VCaP (cell line): ENCODE data around the gene CCDC174.
A peak's percentile ranks its signal among the peaks of the same experiment; 100 is the strongest.

ENCODE experiments used
- H3K27ac ChIP-seq: fragments of 450-650 bp; 2 replicates; pipeline ENCODE4 v1.5.1; 2017
- CTCF ChIP-seq: fragments of 450-650 bp; conservative IDR thresholded peaks from 2 replicates; pipeline ENCODE4 v1.5.1; 2017; ENCODE audit warnings: mild to moderate bottlenecking, moderate library complexity

The CCDC174 gene

GRCh38 chr3:14646131-14646573 lies 5.4 kb upstream of the CCDC174 start:
- TF ChIP-seq CTCF = no peak
- no peak overlapping the region for H3K27ac ChIP-seq

- H3K27ac ChIP-seq = peak overlapping the region; percentile 91; the same call in 1 of the 2 replicates
- no peak for TF ChIP-seq CTCF
Observed at GRCh38 chr3:14646589-14647413, 4.8 kb upstream of the CCDC174 start.

GRCh38 chr3:14647976-14648955 lies 3.3 kb upstream of the CCDC174 start:
- no peak for TF ChIP-seq CTCF
- H3K27ac ChIP-seq = peak overlapping the region; percentile 91

GRCh38 chr3:14649466-14649865 lies 2.1 kb upstream of the CCDC174 start:
- no peak for TF ChIP-seq CTCF
- H3K27ac ChIP-seq = peak overlapping the region; percentile 91

- no peak for TF ChIP-seq CTCF
- peak overlapping the region; percentile 91 for H3K27ac ChIP-seq
Observed at GRCh38 chr3:14650193-14650592, 1.4 kb upstream of the CCDC174 start.

- peak overlapping the region; percentile 91 for H3K27ac ChIP-seq
Observed at GRCh38 chr3:14652360-14652907, 872 bp downstream of the CCDC174 start.

- no peak overlapping the region for H3K27ac ChIP-seq
- no peak for TF ChIP-seq CTCF
Observed at GRCh38 chr3:14657579-14657978, 6.0 kb downstream of the CCDC174 start.
